H1 (cell line): ENCODE results near the gene IL26. TPM values are rescaled to one million over a fixed set of nuclear protein-coding genes. Genes with fewer than 3 reads are reported as not detected.

Experiments
- CTCF ChIA-PET: fragments of 300-600 bp; sonication (Branson Sonifier 250); formaldehyde crosslinking; loops from one replicate; lab custom pipeline; 2021; ENCODE audit not compliant: partially characterized antibody; lab: Charles Lee
- POLR2A ChIA-PET: fragments of 300-600 bp; sonication (Branson Sonifier 250); formaldehyde crosslinking; loops from one replicate; lab custom pipeline; 2021; ENCODE audit warnings: inconsistent platforms; ENCODE audit not compliant: partially characterized antibody; lab: Charles Lee
- DNase-seq, 2 experiments: peaks; one replicate each; pipeline versions ENCODE4 v3.0.0 to v3.0.0-alpha.2; 2010 to 2022; ENCODE audit warnings: low spot score in 2 of 2, low read depth in 1 of 2, mixed read lengths in 1 of 2
- FAIRE-seq: peaks from 2 replicates; lab custom pipeline; 2011; peaks lifted over from hg19 to GRCh38; lab: Jason Lieb, UNC
- H2AFZ ChIP-seq: 2 replicates; pipeline ENCODE4 v1.8.1; 2012; ENCODE audit warnings: low read length, inconsistent platforms
- H2AK5ac ChIP-seq: 2 replicates; pipeline ENCODE4 v1.6.1; 2013; ENCODE audit warnings: low read depth, low read length
- H2BK120ac ChIP-seq: replicated peaks from 2 replicates; pipeline ENCODE3; 2013; ENCODE audit warnings: low read depth, low read length, inconsistent platforms
- H2BK12ac ChIP-seq: 2 replicates; pipeline ENCODE4 v1.6.1; 2013; ENCODE audit warnings: low read depth, low read length
- H2BK15ac ChIP-seq: 2 replicates; pipeline ENCODE4 v1.6.1; 2013; ENCODE audit warnings: low read length
- H2BK20ac ChIP-seq: 2 replicates; pipeline ENCODE4 v1.6.1; 2013; ENCODE audit warnings: low read length
- H2BK5ac ChIP-seq: 2 replicates; pipeline ENCODE4 v1.6.1; 2013; ENCODE audit warnings: low read depth, low read length
- H3K14ac ChIP-seq: 2 replicates; pipeline ENCODE4 v1.6.1; 2013; ENCODE audit warnings: inconsistent platforms; ENCODE audit not compliant: insufficient read length
- H3K18ac ChIP-seq: 2 replicates; pipeline ENCODE4 v1.6.1; 2013; ENCODE audit warnings: low read length; ENCODE audit errors: extremely low read depth
- H3K23ac ChIP-seq: 2 replicates; pipeline ENCODE4 v1.6.1; 2013; ENCODE audit warnings: inconsistent platforms; ENCODE audit not compliant: insufficient read length
- H3K23me2 ChIP-seq: 2 replicates; pipeline ENCODE4 v1.6.1; 2013; ENCODE audit warnings: low read depth, low read length
- H3K27ac ChIP-seq: 2 replicates; pipeline ENCODE4 v1.6.1; 2011; ENCODE audit warnings: low read depth, low read length, inconsistent platforms
- H3K27me3 ChIP-seq, 4 experiments: replicated peaks in 1 of 4; 1 replicate in 1 of 4; 2 replicates in 3 of 4; pipeline versions ENCODE4 v1.6.1 to v1.8.1; 2011 to 2013; ENCODE audit warnings: low read length in 3 of 4, mild to moderate bottlenecking in 3 of 4, inconsistent platforms in 2 of 4, mixed read lengths in 2 of 4, moderate library complexity in 1 of 4; ENCODE audit not compliant: control insufficient read depth in 3 of 4, insufficient read depth in 3 of 4; ENCODE audit errors: extremely low read depth in 1 of 4
- H3K36me3 ChIP-seq, 4 experiments: 2 replicates each; pipeline versions ENCODE4 v1.6.1 to v1.8.1; 2011 to 2013; ENCODE audit warnings: mild to moderate bottlenecking in 4 of 4, low read length in 3 of 4, moderate library complexity in 2 of 4, control low read depth in 1 of 4, inconsistent platforms in 1 of 4; ENCODE audit not compliant: insufficient read depth in 4 of 4, control insufficient read depth in 2 of 4
- H3K4ac ChIP-seq: replicated peaks from 2 replicates; pipeline ENCODE3; 2013; ENCODE audit warnings: low read length, low read depth, mixed read lengths, inconsistent platforms; ENCODE audit not compliant: insufficient read length
- H3K4me1 ChIP-seq, 4 experiments: replicated peaks in 1 of 4; 1 replicate in 1 of 4; 2 replicates in 3 of 4; pipeline versions ENCODE4 v1.6.1 to v1.8.1; 2011 to 2013; ENCODE audit warnings: low read length in 3 of 4, inconsistent platforms in 2 of 4, mixed read lengths in 1 of 4; ENCODE audit not compliant: insufficient read depth in 4 of 4, control insufficient read depth in 3 of 4
- H3K4me2 ChIP-seq, 2 experiments: 2 replicates each; pipeline versions ENCODE4 v1.6.1 to v1.8.1; 2011 to 2013; ENCODE audit warnings: low read depth in 2 of 2, low read length in 2 of 2, control low read depth in 1 of 2, inconsistent platforms in 1 of 2, mild to moderate bottlenecking in 1 of 2; ENCODE audit not compliant: insufficient read depth in 1 of 2
- H3K4me3 ChIP-seq, 4 experiments: fragments of 200-600, 300-600 bp in 1 of 4; sonication (generic), shearing (Covaris generic), sonication (Bioruptor Twin) in 1 of 4; 2 replicates each; pipeline versions ENCODE4 v1.5.1 to v1.8.1; 2011 to 2016; ENCODE audit warnings: low read length in 4 of 4, low read depth in 3 of 4, control low read depth in 2 of 4, inconsistent platforms in 2 of 4, mild to moderate bottlenecking in 2 of 4, mixed read lengths in 1 of 4, moderate library complexity in 1 of 4; ENCODE audit not compliant: insufficient read depth in 2 of 4; ENCODE audit errors: extremely low read depth in 1 of 4
- H3K56ac ChIP-seq: replicated peaks from 2 replicates; pipeline ENCODE3; 2013; ENCODE audit warnings: low read depth, mild to moderate bottlenecking, mixed read lengths, low read length, inconsistent platforms; ENCODE audit not compliant: insufficient read length
- H3K79me1 ChIP-seq: 2 replicates; pipeline ENCODE4 v1.6.1; 2013; ENCODE audit warnings: low read depth, low read length, control low read depth
- H3K79me2 ChIP-seq, 2 experiments: 2 replicates each; pipeline versions ENCODE4 v1.6.1 to v1.8.1; 2012 to 2013; ENCODE audit warnings: low read length in 2 of 2, mild to moderate bottlenecking in 2 of 2, inconsistent platforms in 1 of 2; ENCODE audit not compliant: insufficient read depth in 2 of 2, control insufficient read depth in 1 of 2
- H3K9ac ChIP-seq, 4 experiments: replicated peaks in 1 of 4; 1 replicate in 1 of 4; 2 replicates in 3 of 4; pipeline versions ENCODE4 v1.6.1 to v1.8.1; 2011 to 2013; ENCODE audit warnings: low read depth in 3 of 4, low read length in 3 of 4, control low read depth in 2 of 4, mild to moderate bottlenecking in 2 of 4, moderate library complexity in 2 of 4, inconsistent platforms in 1 of 4; ENCODE audit errors: extremely low read depth in 1 of 4
- H3K9me3 ChIP-seq, 2 experiments: 2 replicates each; pipeline versions ENCODE4 v1.6.1 to v1.8.1; 2012 to 2013; ENCODE audit warnings: mild to moderate bottlenecking in 2 of 2, moderate library complexity in 2 of 2, control low read depth in 1 of 2, inconsistent platforms in 1 of 2, low read depth in 1 of 2, low read length in 1 of 2, mixed read lengths in 1 of 2; ENCODE audit not compliant: insufficient read depth in 2 of 2
- H4K20me1 ChIP-seq, 2 experiments: replicated peaks in 1 of 2; 2 replicates each; pipeline versions ENCODE3 to v1.8.1; 2011 to 2013; ENCODE audit warnings: inconsistent platforms in 2 of 2, low read length in 2 of 2, mild to moderate bottlenecking in 1 of 2; ENCODE audit not compliant: insufficient read depth in 2 of 2, control insufficient read depth in 1 of 2
- H4K5ac ChIP-seq: 2 replicates; pipeline ENCODE4 v1.6.1; 2013; ENCODE audit warnings: low read length, low read depth, mixed read lengths, inconsistent platforms; ENCODE audit not compliant: insufficient read length
- H4K8ac ChIP-seq: 2 replicates; pipeline ENCODE4 v1.8.0; 2013; ENCODE audit warnings: mild to moderate bottlenecking, moderate library complexity, low read length, inconsistent platforms; ENCODE audit not compliant: insufficient read depth; ENCODE audit errors: extremely low read depth
- H4K91ac ChIP-seq: replicated peaks from 2 replicates; pipeline ENCODE3; 2013; ENCODE audit warnings: low read length, mixed read lengths, inconsistent platforms; ENCODE audit not compliant: insufficient read length
- ATF3 ChIP-seq: IDR thresholded peaks from 2 replicates; pipeline ENCODE4 v1.6.1; 2011; ENCODE audit warnings: low read depth, mild to moderate bottlenecking, low read length; ENCODE audit not compliant: insufficient read depth
- BRCA1 ChIP-seq: IDR thresholded peaks from 2 replicates; pipeline ENCODE4 v1.6.1; 2012; ENCODE audit warnings: low read depth, low read length, improper control_type of control experiment
- JUN ChIP-seq: IDR thresholded peaks from 2 replicates; pipeline ENCODE4 v1.6.1; 2011; ENCODE audit warnings: low read depth, mild to moderate bottlenecking, improper control_type of control experiment, low read length
- POLR2AphosphoS5 ChIP-seq: IDR thresholded peaks from 2 replicates; pipeline ENCODE4 v1.6.1; 2011; ENCODE audit warnings: low read depth, low read length
- SUZ12 ChIP-seq: fragments of 200-600 bp; sonication (generic); IDR thresholded peaks from 2 replicates; pipeline ENCODE4 v1.6.1; 2012; ENCODE audit warnings: mild to moderate bottlenecking, inconsistent platforms, low read length, moderate library complexity, mixed read lengths
- TBP ChIP-seq: IDR thresholded peaks from 2 replicates; pipeline ENCODE4 v1.6.1; 2011; ENCODE audit warnings: low read depth, low read length, improper control_type of control experiment
- TEAD4 ChIP-seq: IDR thresholded peaks from 2 replicates; pipeline ENCODE4 v1.6.1; 2012; ENCODE audit warnings: low read depth, low read length, inconsistent platforms, mixed read lengths
- USF2 ChIP-seq: IDR thresholded peaks from 2 replicates; pipeline ENCODE4 v1.6.1; 2011; ENCODE audit warnings: low read length, improper control_type of control experiment
- ZNF274 ChIP-seq: IDR thresholded peaks from 2 replicates; pipeline ENCODE4 v1.7.0; 2012; ENCODE audit warnings: low read length, borderline replicate concordance; ENCODE audit errors: extremely low read depth
- WGBS, 2 experiments: shearing (Covaris generic) in 1 of 2; methylation state at CpG; one replicate each; pipeline versions ENCODE4 v1.1.6 to v1.1.7; 2013 to 2015; ENCODE audit warnings: low lambda C conversion rate in 2 of 2, mixed read lengths in 2 of 2, inconsistent platforms in 1 of 2, low coverage in 1 of 2, missing lambda C conversion rate in 1 of 2; ENCODE audit not compliant: insufficient replicate concordance in 2 of 2, insufficient coverage in 1 of 2, insufficient read length in 1 of 2; ENCODE audit errors: extremely low coverage in 1 of 2, missing lambda C conversion rate in 1 of 2; 5-methylcytosine and 5-hydroxymethylcytosine counted together
- polyA plus RNA-seq, 7 experiments: library from polyadenylated mRNA; depleted of rRNA in 3 of 7; stranded (reverse) in 5 of 7; unstranded in 2 of 7; fragments of >200 nt in 5 of 7; fragments of 200-250 nt in 2 of 7; gene quantifications; 1 replicate in 5 of 7; 2 replicates in 1 of 7; 4 replicates in 1 of 7; pipeline versions ENCODE4 v1.2.1 to v1.2.3, GENCODE V29; 2011 to 2013; ENCODE audit warnings: missing spikeins in 2 of 7, mixed read lengths in 2 of 7
- total RNA-seq: library from RNA; stranded (reverse); fragmentation: NEBNext Ultra II Directional; extraction: Animal tissue kit (Norgen Biotek cat#: 25700); gene quantifications from 2 replicates; pipeline ENCODE4 v1.2.1, GENCODE V29; 2021
- TF ChIP-seq, protein P1 (sequence below), 3 experiments: IDR thresholded peaks; 1 replicate in 2 of 3; 2 replicates in 1 of 3; pipeline versions ENCODE4 v1.5.1 to v1.6.1; 2011; ENCODE audit warnings: low read length in 3 of 3, mild to moderate bottlenecking in 3 of 3, inconsistent platforms in 2 of 3, low read depth in 1 of 3, moderate library complexity in 1 of 3; ENCODE audit not compliant: insufficient read depth in 1 of 3; ENCODE audit errors: control extremely low read depth in 1 of 3

Gene IL26
- total and polyA plus RNA-seq, 2 of the 8 experiments (the other 6 are each of a cell fraction or from before 2014, with no cell fraction given): not detected

DNA sequence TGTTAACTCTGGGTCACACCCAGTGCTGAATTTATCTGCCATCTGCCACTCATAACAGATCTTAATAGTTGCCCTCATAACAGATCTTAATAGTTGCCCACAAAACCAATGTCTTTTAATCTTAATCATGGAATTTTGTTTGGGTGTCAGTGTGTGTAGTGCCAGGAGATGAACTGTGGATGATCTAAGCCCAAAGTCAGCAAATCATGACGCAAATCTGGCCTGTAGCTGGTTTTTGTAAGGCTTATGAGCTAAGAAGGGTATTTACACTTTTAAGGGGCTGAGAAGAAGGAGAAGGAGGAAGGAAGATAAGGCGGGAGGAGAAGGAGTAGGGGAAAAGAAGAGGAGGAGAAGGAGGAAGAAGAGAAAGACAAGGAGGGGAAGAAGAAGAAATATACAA, 10.0 kb upstream of the IL26 start:
- 88% methylated on average over 2 of the region's 2 CpGs; no CpG with 5 or more reads in 1 of the 2 experiments for WGBS, 2 experiments
- TF ChIP-seq ZNF274 (no peak), TEAD4 (no peak), POLR2AphosphoS5 (no peak), ATF3 (no peak), SUZ12 (no peak), TBP (no peak), JUN (no peak), BRCA1 (no peak), USF2 (no peak)
- TF ChIP-seq, protein P1, sequence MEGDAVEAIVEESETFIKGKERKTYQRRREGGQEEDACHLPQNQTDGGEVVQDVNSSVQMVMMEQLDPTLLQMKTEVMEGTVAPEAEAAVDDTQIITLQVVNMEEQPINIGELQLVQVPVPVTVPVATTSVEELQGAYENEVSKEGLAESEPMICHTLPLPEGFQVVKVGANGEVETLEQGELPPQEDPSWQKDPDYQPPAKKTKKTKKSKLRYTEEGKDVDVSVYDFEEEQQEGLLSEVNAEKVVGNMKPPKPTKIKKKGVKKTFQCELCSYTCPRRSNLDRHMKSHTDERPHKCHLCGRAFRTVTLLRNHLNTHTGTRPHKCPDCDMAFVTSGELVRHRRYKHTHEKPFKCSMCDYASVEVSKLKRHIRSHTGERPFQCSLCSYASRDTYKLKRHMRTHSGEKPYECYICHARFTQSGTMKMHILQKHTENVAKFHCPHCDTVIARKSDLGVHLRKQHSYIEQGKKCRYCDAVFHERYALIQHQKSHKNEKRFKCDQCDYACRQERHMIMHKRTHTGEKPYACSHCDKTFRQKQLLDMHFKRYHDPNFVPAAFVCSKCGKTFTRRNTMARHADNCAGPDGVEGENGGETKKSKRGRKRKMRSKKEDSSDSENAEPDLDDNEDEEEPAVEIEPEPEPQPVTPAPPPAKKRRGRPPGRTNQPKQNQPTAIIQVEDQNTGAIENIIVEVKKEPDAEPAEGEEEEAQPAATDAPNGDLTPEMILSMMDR (IDR thresholded peaks at IDR 0.05; ENCODE audit: control extremely low read depth in 1 of 3, insufficient read depth in 1 of 3, low read depth in 1 of 3, low read length in 3 of 3): no peak

More for the DNA sequence above, 10.0 kb upstream of the IL26 start:
- POLR2A ChIA-PET: interaction anchor here (0.7 kb wide), 1 partner anchor 610 kb away, joined by 4 read pairs; no protein-coding TSS in a partner anchor
- Histone ChIP-seq H3K4me3 (no peak overlapping the region), H3K79me2 (no peaks in the 10 kb centered on the region), H2BK12ac (no peak overlapping the region), H2BK20ac (no peak overlapping the region), H4K20me1 (no peaks in the 10 kb centered on the region), H4K91ac (no peak overlapping the region), H3K4me1 (no peaks in the 10 kb centered on the region), H3K14ac (no peak overlapping the region), H2BK5ac (no peak overlapping the region), H3K27ac (no peak overlapping the region), H3K56ac (no peak overlapping the region), H3K23ac (no peak overlapping the region), H3K18ac (no peak overlapping the region), H3K4me2 (no peak overlapping the region), H4K8ac (no peak overlapping the region), H4K5ac (no peak overlapping the region), H2AFZ (no peak overlapping the region), H3K79me1 (no peaks in the 10 kb centered on the region), H3K36me3 (no peaks in the 10 kb centered on the region), H3K27me3 (no peaks in the 10 kb centered on the region), H3K4ac (no peak overlapping the region), H3K9me3 (no peaks in the 10 kb centered on the region), H2AK5ac (no peak overlapping the region), H2BK15ac (no peak overlapping the region), H3K23me2 (no peaks in the 10 kb centered on the region), H3K9ac (no peak overlapping the region), H2BK120ac (no peak overlapping the region)
- DNase-seq: no peak
- CTCF ChIA-PET: interaction anchor here (0.7 to 2.1 kb wide), 5 partner anchors 12 to 81 kb away, joined by 3 to 7 read pairs (median 3); no protein-coding TSS in a partner anchor
- no peak for FAIRE-seq
